Smooth muscle cell (in vitro differentiated cells): ENCODE measurements around the gene HMGA1. TPM values are rescaled to one million over a fixed set of nuclear protein-coding genes. Genes with fewer than 3 reads are reported as not detected.

ENCODE experiments used
- DNase-seq: peaks from one replicate; lab custom pipeline; 2025; ENCODE audit not compliant: unreplicated experiment; lab: John Stamatoyannopoulos, UW
- H2AFZ ChIP-seq: fragments of 200-600 bp; sonication (generic); 2 replicates; pipeline ENCODE4 v1.6.0; 2016; ENCODE audit warnings: antibody characterized with exemption, low read depth, mild to moderate bottlenecking
- H3F3A ChIP-seq: fragments of 200-600 bp; sonication (generic); 2 replicates; pipeline ENCODE4 v1.6.0; 2017; ENCODE audit warnings: antibody characterized with exemption, low read depth
- H3K27ac ChIP-seq: fragments of 200-600 bp; sonication (generic); 2 replicates; pipeline ENCODE4 v1.5.1; 2016; ENCODE audit warnings: low read depth, mild to moderate bottlenecking
- H3K27me3 ChIP-seq: fragments of 200-600 bp; sonication (generic); 2 replicates; pipeline ENCODE4 v1.6.1; 2016; ENCODE audit warnings: low read depth, mild to moderate bottlenecking
- H3K36me3 ChIP-seq: fragments of 200-600 bp; sonication (generic); 2 replicates; pipeline ENCODE4 v1.5.1; 2016; ENCODE audit warnings: low read depth
- H3K4me1 ChIP-seq: fragments of 200-600 bp; sonication (generic); 2 replicates; pipeline ENCODE4 v1.5.1; 2016; ENCODE audit warnings: low read depth
- H3K4me2 ChIP-seq: fragments of 200-600 bp; sonication (generic); 2 replicates; pipeline ENCODE4 v1.6.0; 2016; ENCODE audit warnings: mild to moderate bottlenecking
- H3K4me3 ChIP-seq: fragments of 200-600 bp; sonication (generic); 2 replicates; pipeline ENCODE4 v1.5.1; 2016; ENCODE audit warnings: mild to moderate bottlenecking
- H3K79me2 ChIP-seq: fragments of 200-600 bp; sonication (generic); 2 replicates; pipeline ENCODE4 v1.6.0; 2016; ENCODE audit warnings: low read depth, mild to moderate bottlenecking
- H3K9ac ChIP-seq: fragments of 200-600 bp; sonication (generic); 2 replicates; pipeline ENCODE4 v1.6.0; 2016; ENCODE audit warnings: low read depth
- H3K9me3 ChIP-seq: fragments of 200-600 bp; sonication (generic); replicated peaks from 2 replicates; pipeline ENCODE4 v1.5.1; 2016; ENCODE audit warnings: low read depth
- H4K20me1 ChIP-seq: fragments of 200-600 bp; sonication (generic); 2 replicates; pipeline ENCODE4 v1.6.0; 2016; ENCODE audit warnings: low read depth
- WGBS: methylation state at CpG from one replicate; pipeline ENCODE4 v1.1.7; 2016; ENCODE audit warnings: low lambda C conversion rate; 5-methylcytosine and 5-hydroxymethylcytosine counted together
- polyA plus RNA-seq: library from polyadenylated mRNA; unstranded; fragments of >200 nt; fragmentation: Nextera tagmentation; extraction: Ambion mirVana; gene quantifications from 2 replicates; pipeline ENCODE4 v1.2.1, GENCODE V29; 2016
- total RNA-seq: library from RNA; depleted of rRNA; stranded (reverse); fragments of >200 nt; gene quantifications from 2 replicates; pipeline ENCODE4 v1.2.3, GENCODE V29; 2014
- TF ChIP-seq, protein P1 (sequence below): fragments of 200-600 bp; sonication (generic); IDR thresholded peaks from 2 replicates; pipeline ENCODE4 v1.5.1; 2017; ENCODE audit warnings: borderline replicate concordance, mild to moderate bottlenecking, antibody characterized with exemption; ENCODE audit not compliant: insufficient read depth, poor library complexity, severe bottlenecking

The HMGA1 gene
- total and polyA plus RNA-seq, 2 experiments from 2014 or later: 41.8 to 69.9 TPM

DNA sequence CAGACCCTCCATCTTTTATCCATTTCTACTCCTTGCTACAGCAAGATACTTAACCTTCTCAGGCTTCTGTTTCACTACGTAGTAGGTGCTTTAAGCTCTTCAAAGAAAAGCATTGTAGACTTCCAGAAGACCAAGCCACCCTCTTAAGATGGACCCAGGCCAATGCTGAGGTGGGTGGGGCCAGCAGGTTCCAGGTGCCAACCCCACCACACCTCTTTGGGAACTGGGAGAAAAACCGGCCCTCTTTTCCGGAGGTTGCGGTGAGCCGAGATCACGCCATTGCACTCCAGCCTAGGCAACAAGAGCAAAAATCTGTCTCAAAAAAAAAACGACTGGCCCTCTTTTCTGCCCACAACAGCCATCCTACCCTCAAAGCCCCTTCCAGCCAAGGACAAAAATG lies 10.6 kb upstream of the HMGA1 start:
- H3K79me2 ChIP-seq: no peaks in the 10 kb centered on the region
- no peak for DNase-seq
- no peak overlapping the region for H2AFZ ChIP-seq
- peaks cover 16% of the 10 kb centered on the region for H3K4me1 ChIP-seq
- no peak overlapping the region for H3K27ac ChIP-seq
- TF ChIP-seq, protein P1, sequence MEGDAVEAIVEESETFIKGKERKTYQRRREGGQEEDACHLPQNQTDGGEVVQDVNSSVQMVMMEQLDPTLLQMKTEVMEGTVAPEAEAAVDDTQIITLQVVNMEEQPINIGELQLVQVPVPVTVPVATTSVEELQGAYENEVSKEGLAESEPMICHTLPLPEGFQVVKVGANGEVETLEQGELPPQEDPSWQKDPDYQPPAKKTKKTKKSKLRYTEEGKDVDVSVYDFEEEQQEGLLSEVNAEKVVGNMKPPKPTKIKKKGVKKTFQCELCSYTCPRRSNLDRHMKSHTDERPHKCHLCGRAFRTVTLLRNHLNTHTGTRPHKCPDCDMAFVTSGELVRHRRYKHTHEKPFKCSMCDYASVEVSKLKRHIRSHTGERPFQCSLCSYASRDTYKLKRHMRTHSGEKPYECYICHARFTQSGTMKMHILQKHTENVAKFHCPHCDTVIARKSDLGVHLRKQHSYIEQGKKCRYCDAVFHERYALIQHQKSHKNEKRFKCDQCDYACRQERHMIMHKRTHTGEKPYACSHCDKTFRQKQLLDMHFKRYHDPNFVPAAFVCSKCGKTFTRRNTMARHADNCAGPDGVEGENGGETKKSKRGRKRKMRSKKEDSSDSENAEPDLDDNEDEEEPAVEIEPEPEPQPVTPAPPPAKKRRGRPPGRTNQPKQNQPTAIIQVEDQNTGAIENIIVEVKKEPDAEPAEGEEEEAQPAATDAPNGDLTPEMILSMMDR: no peak
- no peaks in the 10 kb centered on the region for H3F3A ChIP-seq
- H3K9ac ChIP-seq: no peak overlapping the region
- no peak overlapping the region for H3K4me3 ChIP-seq
- H3K9me3 ChIP-seq: no peaks in the 10 kb centered on the region
- H3K27me3 ChIP-seq: no peaks in the 10 kb centered on the region
- no peaks in the 10 kb centered on the region for H4K20me1 ChIP-seq
- H3K4me2 ChIP-seq: no peak overlapping the region
- 84% methylated on average over 7 of the region's 7 CpGs for WGBS
- H3K36me3 ChIP-seq: no peaks in the 10 kb centered on the region

- Histone ChIP-seq H3K27ac (no peak overlapping the region), H3K4me2 (no peak overlapping the region), H3F3A (no peaks in the 10 kb centered on the region)
These were observed 9.7 kb upstream of the HMGA1 start for GRCh38 chr6:34226731-34227586.

DNA sequence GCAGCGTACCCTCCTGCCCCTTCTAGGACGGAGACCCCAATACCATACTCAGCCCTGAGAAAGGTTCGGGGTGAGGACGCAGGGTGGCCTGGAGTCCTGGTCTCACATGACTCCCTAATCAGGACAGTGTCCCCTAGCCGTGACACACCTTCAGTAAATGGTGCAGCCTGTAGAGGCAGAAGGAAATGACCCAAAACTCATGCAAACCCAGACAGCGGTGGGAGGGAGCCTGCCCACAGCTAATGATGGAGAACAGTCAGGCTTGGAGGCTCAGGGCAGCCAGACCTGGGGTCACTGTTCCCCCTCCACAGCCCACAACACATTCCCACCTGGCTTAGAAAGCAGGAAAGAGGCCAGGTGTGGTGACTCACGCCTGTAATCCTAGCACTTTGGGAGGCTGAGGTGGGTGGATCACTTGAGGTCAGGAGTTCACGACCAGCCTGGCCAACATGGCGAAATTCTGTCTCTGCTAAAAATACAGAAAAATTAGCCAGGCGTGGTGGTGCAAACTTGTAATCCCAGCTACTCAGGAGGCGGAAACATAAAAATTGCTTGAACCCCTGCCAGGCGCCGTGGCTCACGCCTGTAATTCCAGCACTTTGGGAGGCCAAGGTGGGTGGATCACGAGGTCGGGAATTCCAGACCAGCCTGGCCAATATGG lies 8.8 kb upstream of the HMGA1 start:
- Histone ChIP-seq H3K9ac (no peak overlapping the region), H3K36me3 (no peaks in the 10 kb centered on the region), H2AFZ (no peak overlapping the region), H3K4me2 (no peak overlapping the region), H3F3A (no peaks in the 10 kb centered on the region), H3K4me1 (peaks cover 16% of the 10 kb centered on the region), H3K27me3 (no peaks in the 10 kb centered on the region), H3K9me3 (no peaks in the 10 kb centered on the region), H3K79me2 (no peaks in the 10 kb centered on the region), H4K20me1 (no peaks in the 10 kb centered on the region), H3K4me3 (no peak overlapping the region), H3K27ac (no peak overlapping the region)
- WGBS: 94% methylated on average over 16 of the region's 16 CpGs
- TF ChIP-seq, protein P1: no peak
- DNase-seq: no peak

More at GRCh38 chr6:34226731-34227586, 9.7 kb upstream of the HMGA1 start:
- Histone ChIP-seq H3K9ac (no peak overlapping the region), H2AFZ (no peak overlapping the region), H3K27me3 (no peaks in the 10 kb centered on the region), H3K4me1 (peaks cover 16% of the 10 kb centered on the region), H3K4me3 (no peak overlapping the region), H3K36me3 (no peaks in the 10 kb centered on the region), H4K20me1 (no peaks in the 10 kb centered on the region), H3K9me3 (no peaks in the 10 kb centered on the region), H3K79me2 (no peaks in the 10 kb centered on the region)
- no peak for DNase-seq
- TF ChIP-seq, protein P1: no peak
- WGBS: 75% methylated on average over 13 of the region's 15 CpGs
